Choroid plexus epithelial cell (primary cell): ENCODE measurements around the gene CPD.
A peak's percentile ranks its signal among the peaks of the same experiment; 100 is the strongest.

Source experiments
- DNase-seq: peaks from one replicate; pipeline ENCODE4 v3.0.0-alpha.2; 2010; ENCODE audit warnings: low read depth
- H3K4me3 ChIP-seq: 2 replicates; pipeline ENCODE4 v1.5.1; 2011; ENCODE audit warnings: low read depth, mild to moderate bottlenecking, control low read depth, low read length, moderate library complexity
- TF ChIP-seq, protein P1 (sequence below): conservative IDR thresholded peaks from 2 replicates; pipeline ENCODE4 v1.5.1; 2011; ENCODE audit warnings: low read depth, mild to moderate bottlenecking, control low read depth, inconsistent platforms, low read length, moderate library complexity

Gene CPD

DNA sequence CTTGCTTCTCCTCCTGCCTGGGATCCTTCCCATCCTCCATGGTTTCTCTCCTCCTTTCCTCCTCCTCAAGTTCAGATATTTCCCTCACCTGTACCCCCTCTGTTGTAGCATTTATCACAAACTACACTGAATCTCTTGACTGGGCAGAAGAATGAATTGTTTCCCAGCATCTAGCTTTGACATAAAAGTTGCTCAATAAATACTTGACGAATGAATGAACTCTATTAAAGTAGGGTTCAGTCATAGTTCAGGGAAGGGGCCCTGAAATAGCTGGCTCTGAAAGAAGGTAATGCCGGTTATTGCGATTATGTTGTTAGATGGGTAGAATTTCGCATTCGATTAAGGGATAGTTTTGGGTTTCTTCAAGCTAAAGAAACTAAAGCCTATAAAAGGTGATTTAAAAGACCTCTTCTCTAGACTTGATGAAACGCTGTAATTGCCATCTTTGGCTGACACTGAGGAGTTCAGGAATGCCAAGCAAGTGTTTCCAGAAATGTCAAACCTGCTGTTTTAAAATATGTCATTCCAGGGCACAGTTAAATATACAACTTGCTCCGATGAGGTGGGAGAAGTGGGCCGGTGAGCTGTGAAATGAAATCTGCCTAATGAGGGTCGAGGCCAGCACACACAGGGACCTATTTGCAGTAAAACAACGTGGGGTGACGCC, 1.0 kb upstream of the CPD start:
- peak; percentile 55 for DNase-seq
- peak overlapping the region; percentile 86 for H3K4me3 ChIP-seq
- TF ChIP-seq, protein P1, sequence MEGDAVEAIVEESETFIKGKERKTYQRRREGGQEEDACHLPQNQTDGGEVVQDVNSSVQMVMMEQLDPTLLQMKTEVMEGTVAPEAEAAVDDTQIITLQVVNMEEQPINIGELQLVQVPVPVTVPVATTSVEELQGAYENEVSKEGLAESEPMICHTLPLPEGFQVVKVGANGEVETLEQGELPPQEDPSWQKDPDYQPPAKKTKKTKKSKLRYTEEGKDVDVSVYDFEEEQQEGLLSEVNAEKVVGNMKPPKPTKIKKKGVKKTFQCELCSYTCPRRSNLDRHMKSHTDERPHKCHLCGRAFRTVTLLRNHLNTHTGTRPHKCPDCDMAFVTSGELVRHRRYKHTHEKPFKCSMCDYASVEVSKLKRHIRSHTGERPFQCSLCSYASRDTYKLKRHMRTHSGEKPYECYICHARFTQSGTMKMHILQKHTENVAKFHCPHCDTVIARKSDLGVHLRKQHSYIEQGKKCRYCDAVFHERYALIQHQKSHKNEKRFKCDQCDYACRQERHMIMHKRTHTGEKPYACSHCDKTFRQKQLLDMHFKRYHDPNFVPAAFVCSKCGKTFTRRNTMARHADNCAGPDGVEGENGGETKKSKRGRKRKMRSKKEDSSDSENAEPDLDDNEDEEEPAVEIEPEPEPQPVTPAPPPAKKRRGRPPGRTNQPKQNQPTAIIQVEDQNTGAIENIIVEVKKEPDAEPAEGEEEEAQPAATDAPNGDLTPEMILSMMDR, result no peak

DNA sequence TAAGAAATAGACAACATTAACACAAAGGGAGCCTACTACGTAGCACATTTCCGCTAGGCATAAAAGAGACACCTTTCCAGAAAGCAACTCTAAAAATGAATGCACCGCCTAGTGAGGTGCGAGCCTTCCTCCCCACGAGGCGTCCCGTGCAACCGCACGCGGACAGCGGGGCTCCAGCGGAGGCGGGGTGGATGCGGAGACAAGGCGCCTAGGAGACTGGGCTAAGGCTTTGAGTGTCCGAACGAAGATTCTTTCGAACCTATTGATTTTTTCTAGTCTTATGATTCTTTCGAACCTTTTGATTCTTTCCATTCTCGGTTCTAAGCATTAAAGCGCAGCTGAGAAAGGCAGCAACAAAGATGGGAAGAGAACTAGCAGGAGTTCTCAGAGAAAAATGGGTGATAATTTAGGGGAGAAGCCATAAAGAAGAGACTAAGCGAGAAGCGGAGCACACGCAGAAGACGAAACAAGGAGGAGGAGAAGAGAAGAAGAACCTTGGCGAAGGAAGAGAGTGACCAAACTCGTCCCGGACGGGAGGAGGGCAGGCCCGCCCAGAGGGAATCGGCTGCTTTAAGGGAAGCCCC, 394 bp upstream of the CPD start:
- TF ChIP-seq, protein P1, result no peak
- peak; percentile 40 for DNase-seq
- peak overlapping the region; percentile 86 for H3K4me3 ChIP-seq

DNA sequence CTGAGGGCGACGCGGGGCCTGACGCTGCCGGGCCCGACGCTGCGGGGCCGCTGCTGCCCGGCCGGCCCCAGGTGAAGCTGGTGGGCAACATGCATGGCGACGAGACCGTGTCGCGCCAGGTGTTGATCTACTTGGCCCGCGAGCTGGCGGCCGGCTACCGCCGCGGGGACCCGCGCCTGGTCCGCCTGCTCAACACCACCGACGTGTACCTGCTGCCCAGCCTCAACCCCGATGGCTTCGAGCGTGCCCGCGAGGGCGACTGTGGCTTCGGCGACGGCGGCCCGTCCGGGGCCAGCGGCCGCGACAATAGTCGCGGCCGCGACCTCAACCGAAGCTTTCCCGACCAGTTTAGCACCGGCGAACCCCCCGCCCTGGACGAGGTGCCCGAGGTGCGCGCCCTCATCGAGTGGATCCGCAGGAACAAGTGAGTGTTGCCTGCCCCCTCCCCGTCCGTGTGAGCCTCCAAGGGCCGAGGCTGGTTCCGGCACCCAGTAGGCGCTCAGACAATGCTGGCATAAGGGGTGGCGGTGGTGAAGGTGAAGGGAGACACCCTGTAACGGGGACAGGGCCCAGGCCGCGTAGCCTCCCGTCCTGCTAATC, 676 bp downstream of the CPD start:
- DNase-seq, result no peak
- peak overlapping the region; percentile 86 for H3K4me3 ChIP-seq
- TF ChIP-seq, protein P1, result no peak

DNA sequence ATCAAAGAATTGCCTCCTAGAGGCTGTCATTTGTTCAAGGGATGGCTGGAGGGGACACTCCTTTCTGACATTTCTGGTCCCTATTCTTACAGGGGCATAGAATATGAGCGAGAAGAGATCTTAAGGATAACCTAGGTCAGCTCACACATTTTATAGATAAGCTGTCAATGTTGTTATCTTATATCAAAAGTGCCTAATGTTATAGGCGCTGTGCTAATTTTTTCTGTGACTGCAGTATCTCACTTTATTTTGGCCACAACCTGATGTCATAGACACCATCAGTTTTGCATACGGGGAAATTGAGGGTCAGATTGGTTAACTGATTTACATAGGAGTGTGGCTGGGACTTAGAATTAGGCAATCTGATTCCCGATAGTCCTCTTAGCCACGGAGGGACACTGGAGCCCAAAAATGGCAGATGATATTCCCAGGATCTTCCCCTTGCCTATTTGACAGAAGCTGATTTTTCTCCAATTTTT, 1.2 kb downstream of the CPD start:
- H3K4me3 ChIP-seq, result peak overlapping the region; percentile 86
- DNase-seq, result no peak
- TF ChIP-seq, protein P1, result no peak

DNA sequence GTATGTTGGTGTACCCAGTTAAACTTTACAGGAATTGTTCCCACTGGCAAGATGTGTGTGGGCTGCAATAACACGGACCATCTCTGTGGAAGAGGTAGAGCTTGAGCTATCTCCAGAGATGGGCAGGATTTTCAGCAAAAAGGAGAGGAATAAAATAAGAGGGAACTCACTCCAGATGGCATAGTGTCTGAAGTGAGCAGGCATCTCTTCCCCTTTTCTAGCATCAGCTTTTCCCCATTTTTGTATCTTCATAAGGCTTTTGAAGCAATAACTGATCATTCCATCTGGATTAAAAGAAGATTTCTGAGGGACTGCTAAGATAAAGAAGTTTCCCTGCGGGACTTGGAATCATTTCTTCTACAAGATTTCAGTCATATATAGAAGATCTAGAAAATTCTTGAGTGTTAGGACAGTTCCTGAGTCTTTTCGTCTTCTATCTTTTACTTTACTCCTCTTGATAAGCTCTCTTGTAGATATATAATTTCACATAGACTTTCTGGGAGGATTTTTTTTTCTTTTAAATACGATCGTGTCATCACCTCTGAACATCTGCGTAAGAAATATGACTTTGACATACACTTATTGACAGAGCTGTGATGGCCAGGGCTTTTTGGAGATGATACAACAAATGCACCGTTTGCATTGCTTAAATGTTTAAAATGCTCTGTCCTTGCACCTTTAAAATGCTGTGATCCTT, 2.1 kb downstream of the CPD start:
- no peak for DNase-seq
- TF ChIP-seq, protein P1, result no peak
- peak overlapping the region; percentile 86 for H3K4me3 ChIP-seq

DNA sequence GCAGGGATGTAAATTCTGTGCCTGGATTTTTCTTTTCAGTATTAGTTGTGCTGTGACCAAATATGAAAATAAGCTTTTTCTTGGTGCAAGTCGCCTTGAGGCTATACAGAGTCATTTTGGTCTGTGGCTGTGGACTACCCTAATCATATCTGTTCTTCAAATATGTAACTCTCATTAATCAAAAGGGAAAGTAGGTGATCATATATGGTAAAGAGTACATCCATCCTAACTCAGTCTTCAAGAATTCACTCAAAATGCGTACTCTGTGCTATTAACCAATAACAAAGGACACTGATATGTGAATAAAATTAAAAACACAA, 2.6 kb downstream of the CPD start:
- peak overlapping the region; percentile 86 for H3K4me3 ChIP-seq
- no peak for DNase-seq
- TF ChIP-seq, protein P1, result no peak
